Measurements from ENCODE around the gene CINP. TPM values are rescaled to one million over a fixed set of nuclear protein-coding genes. Genes with fewer than 3 reads are reported as not detected.
"Not testable (repeated sequence)": the region's sequence is repeated elsewhere in the genome, so short reads cannot be mapped to it uniquely, and the experiment has no call there.

The CINP gene
- total and polyA plus RNA-seq, 2 experiments from 2014 or later: 52.1 to 60.3 TPM

GRCh38 chr14:102333795-102334705 is 28.6 kb downstream of the CINP start:
- no peak overlapping the region for H3K4me2 ChIP-seq (ENCODE audit: unreplicated experiment)
- TF ChIP-seq EZH2 (IDR thresholded peaks at IDR 0.05; ENCODE audit: insufficient read depth, poor library complexity, severe bottlenecking) (no peak), EZH2phosphoT487 (IDR thresholded peaks at IDR 0.05; ENCODE audit: insufficient read depth, low read depth) (no peak)
- H3K36me3 ChIP-seq (ENCODE audit: low read depth): no peaks in the 10 kb centered on the region
- H3K9me2 ChIP-seq (ENCODE audit: insufficient read depth): no peaks in the 10 kb centered on the region
- no peaks in the 10 kb centered on the region for H3K4me1 ChIP-seq (ENCODE audit: insufficient read depth)
- H2AFZ ChIP-seq: no peak overlapping the region
- H3K27me3 ChIP-seq (replicated peaks; ENCODE audit: insufficient read depth): no peaks in the 10 kb centered on the region
- DNase-seq: no peak
- no peaks in the 10 kb centered on the region for H4K20me1 ChIP-seq (ENCODE audit: insufficient read depth)
- in situ Hi-C loops (cut with MboI): no loop called here
- no peaks in the 10 kb centered on the region for H3F3A ChIP-seq (ENCODE audit: insufficient read depth)
- no peaks in the 10 kb centered on the region for H3K79me2 ChIP-seq (ENCODE audit: insufficient read depth)
- 89 to 94% methylated on average over 13 of the region's 13 CpGs for WGBS, 2 experiments (ENCODE audit: low coverage in 1 of 2, low lambda C conversion rate in 2 of 2, missing lambda C conversion rate in 2 of 2)
- H3K4me3 ChIP-seq: no peak overlapping the region
- H3K9ac ChIP-seq: no peak overlapping the region
- no peak overlapping the region for H3K27ac ChIP-seq
- H3K9me3 ChIP-seq (ENCODE audit: low read depth): no peaks in the 10 kb centered on the region

GRCh38 chr14:102333390-102333789 is 29.3 kb downstream of the CINP start:
- in situ Hi-C loops (cut with MboI): no loop called here
- Histone ChIP-seq H3K4me3 (no peak overlapping the region), H3K9me3 (ENCODE audit: low read depth) (no peaks in the 10 kb centered on the region), H3K9me2 (ENCODE audit: insufficient read depth) (no peaks in the 10 kb centered on the region), H3K27ac (no peak overlapping the region), H3K9ac (no peak overlapping the region), H3K27me3 (replicated peaks; ENCODE audit: insufficient read depth) (no peaks in the 10 kb centered on the region), H2AFZ (no peak overlapping the region), H3K4me1 (ENCODE audit: insufficient read depth) (no peaks in the 10 kb centered on the region), H4K20me1 (ENCODE audit: insufficient read depth) (no peaks in the 10 kb centered on the region), H3K4me2 (ENCODE audit: unreplicated experiment) (no peak overlapping the region), H3K79me2 (ENCODE audit: insufficient read depth) (no peaks in the 10 kb centered on the region), H3F3A (ENCODE audit: insufficient read depth) (no peaks in the 10 kb centered on the region), H3K36me3 (ENCODE audit: low read depth) (no peaks in the 10 kb centered on the region)
- no peak for TF ChIP-seq EZH2phosphoT487 (IDR thresholded peaks at IDR 0.05; ENCODE audit: insufficient read depth, low read depth)
- TF ChIP-seq EZH2 (IDR thresholded peaks at IDR 0.05; ENCODE audit: insufficient read depth, poor library complexity, severe bottlenecking): no peak
- 95% methylated on average over 7 of the region's 7 CpGs for WGBS, 2 experiments (ENCODE audit: low coverage in 1 of 2, low lambda C conversion rate in 2 of 2, missing lambda C conversion rate in 2 of 2)
- DNase-seq: no peak

- in situ Hi-C loops (cut with MboI): no loop called here
- H2AFZ ChIP-seq: no peak overlapping the region
- TF ChIP-seq EZH2phosphoT487 (IDR thresholded peaks at IDR 0.05; ENCODE audit: insufficient read depth, low read depth) (no peak), EZH2 (IDR thresholded peaks at IDR 0.05; ENCODE audit: insufficient read depth, poor library complexity, severe bottlenecking) (no peak)
- no peaks in the 10 kb centered on the region for H3K79me2 ChIP-seq (ENCODE audit: insufficient read depth)
- H3K4me2 ChIP-seq (ENCODE audit: unreplicated experiment): no peak overlapping the region
- H3K9ac ChIP-seq: no peak overlapping the region
- H3K4me1 ChIP-seq (ENCODE audit: insufficient read depth): no peaks in the 10 kb centered on the region
- no peaks in the 10 kb centered on the region for H3K9me2 ChIP-seq (ENCODE audit: insufficient read depth)
- no peaks in the 10 kb centered on the region for H3K9me3 ChIP-seq (ENCODE audit: low read depth)
- H3K36me3 ChIP-seq (ENCODE audit: low read depth): peaks cover 6% of the 10 kb centered on the region
- H3F3A ChIP-seq (ENCODE audit: insufficient read depth): no peaks in the 10 kb centered on the region
- 95 to 98% methylated on average over 8 of the region's 8 CpGs for WGBS, 2 experiments (ENCODE audit: low coverage in 1 of 2, low lambda C conversion rate in 2 of 2, missing lambda C conversion rate in 2 of 2)
- no peaks in the 10 kb centered on the region for H3K27me3 ChIP-seq (replicated peaks; ENCODE audit: insufficient read depth)
- no peaks in the 10 kb centered on the region for H4K20me1 ChIP-seq (ENCODE audit: insufficient read depth)
- H3K4me3 ChIP-seq: no peak overlapping the region
- DNase-seq: no peak
- H3K27ac ChIP-seq: no peak overlapping the region
Observed at GRCh38 chr14:102330806-102331205, 31.9 kb downstream of the CINP start.

DNA sequence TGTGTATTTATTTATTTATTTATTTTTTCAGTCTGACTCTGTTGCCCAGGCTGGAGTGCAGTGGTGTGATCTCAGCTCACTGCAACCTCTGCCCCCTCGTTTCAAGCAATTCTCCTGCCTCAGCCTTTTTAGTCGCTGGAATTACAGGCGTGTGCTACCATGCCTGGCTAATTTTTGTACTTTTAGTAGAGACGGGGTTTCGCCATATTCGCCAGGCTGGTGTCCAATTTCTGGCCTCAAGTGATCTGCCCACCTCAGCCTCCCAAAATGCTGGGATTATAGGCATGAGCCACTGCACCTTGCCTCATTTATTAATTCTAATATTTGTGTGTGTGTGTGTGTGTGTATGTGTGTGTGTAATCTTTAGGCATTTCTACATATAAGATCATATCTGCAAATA is 33.3 kb downstream of the CINP start:
- H3F3A ChIP-seq (ENCODE audit: insufficient read depth); H3K27ac ChIP-seq; H3K36me3 ChIP-seq (ENCODE audit: low read depth); DNase-seq; H3K27me3 ChIP-seq (replicated peaks; ENCODE audit: insufficient read depth); H3K9me2 ChIP-seq (ENCODE audit: insufficient read depth); H3K4me1 ChIP-seq (ENCODE audit: insufficient read depth); H3K9me3 ChIP-seq (ENCODE audit: low read depth); H3K4me3 ChIP-seq; H3K79me2 ChIP-seq (ENCODE audit: insufficient read depth); H4K20me1 ChIP-seq (ENCODE audit: insufficient read depth); H2AFZ ChIP-seq; in situ Hi-C loops (cut with MboI); H3K9ac ChIP-seq; H3K4me2 ChIP-seq (ENCODE audit: unreplicated experiment): not testable (repeated sequence)
- WGBS, 2 experiments (ENCODE audit: low coverage in 1 of 2, low lambda C conversion rate in 2 of 2, missing lambda C conversion rate in 2 of 2): 94 to 96% methylated on average over 6 of the region's 6 CpGs
